Measurements from ENCODE around the gene LILRA1. TPM values are rescaled to one million over a fixed set of nuclear protein-coding genes. Genes with fewer than 3 reads are reported as not detected.
"Not testable (repeated sequence)": the region's sequence is repeated elsewhere in the genome, so short reads cannot be mapped to it uniquely, and the experiment has no call there.

The LILRA1 gene
- total RNA-seq, 2 experiments from 2014 or later: not detected

GRCh38 chr19:54558339-54558738 is 35.1 kb upstream of the LILRA1 start:
- no TSS peak for BruUV-seq (replicated peaks)
- no peak overlapping the region for H2AFZ ChIP-seq (ENCODE audit: low read length)
- DNase-seq (ENCODE audit: low spot score): no peak
- POLR2A ChIA-PET: interaction anchor here (0.7 kb wide), 1 partner anchor 35 kb away, joined by 4 read pairs; the partner anchor contains the start of gene LILRA1
- H4K20me1 ChIP-seq (ENCODE audit: insufficient read depth, low read length): no peaks in the 10 kb centered on the region
- no peak for TF ChIP-seq CTCF (conservative IDR thresholded peaks at IDR 0.05; ENCODE audit: low read length)
- no peak for TF ChIP-seq EZH2phosphoT487 (IDR thresholded peaks at IDR 0.05; ENCODE audit: borderline replicate concordance, low read depth, low read length)
- no peak overlapping the region for H3K27ac ChIP-seq (ENCODE audit: low read depth, low read length, poor library complexity, severe bottlenecking)
- no peaks in the 10 kb centered on the region for H3K4me1 ChIP-seq (ENCODE audit: insufficient read depth, low read length, poor library complexity, severe bottlenecking)
- H3K4me3 ChIP-seq (ENCODE audit: low read depth, low read length, poor library complexity, severe bottlenecking): no peak overlapping the region
- CTCF ChIA-PET (ENCODE audit: unreplicated experiment): no interaction called here
- no peaks in the 10 kb centered on the region for H3K9me2 ChIP-seq (ENCODE audit: insufficient read depth, low read length)
- intact Hi-C loops (cut with micrococcal nuclease; ENCODE audit: unreplicated experiment): no loop called here
- no peaks in the 10 kb centered on the region for H3K9me3 ChIP-seq (ENCODE audit: low read length)
- H3K36me3 ChIP-seq (ENCODE audit: insufficient read depth, low read length): no peaks in the 10 kb centered on the region
- no peaks in the 10 kb centered on the region for H3K79me2 ChIP-seq (ENCODE audit: insufficient read depth, low read depth, low read length)
- no peak overlapping the region for H3K4me2 ChIP-seq (ENCODE audit: low read length)

- TF ChIP-seq EZH2phosphoT487 (IDR thresholded peaks at IDR 0.05; ENCODE audit: borderline replicate concordance, low read depth, low read length) (no peak), CTCF (conservative IDR thresholded peaks at IDR 0.05; ENCODE audit: low read length) (no peak)
- Histone ChIP-seq H3K4me3 (ENCODE audit: low read depth, low read length, poor library complexity, severe bottlenecking) (no peak overlapping the region), H3K4me2 (ENCODE audit: low read length) (no peak overlapping the region), H3K36me3 (ENCODE audit: insufficient read depth, low read length) (no peaks in the 10 kb centered on the region), H3K79me2 (ENCODE audit: insufficient read depth, low read depth, low read length) (no peaks in the 10 kb centered on the region), H3K27ac (ENCODE audit: low read depth, low read length, poor library complexity, severe bottlenecking) (no peak overlapping the region), H3K9me2 (ENCODE audit: insufficient read depth, low read length) (no peaks in the 10 kb centered on the region), H2AFZ (ENCODE audit: low read length) (no peak overlapping the region), H3K9me3 (ENCODE audit: low read length) (no peaks in the 10 kb centered on the region), H3K4me1 (ENCODE audit: insufficient read depth, low read length, poor library complexity, severe bottlenecking) (no peaks in the 10 kb centered on the region), H4K20me1 (ENCODE audit: insufficient read depth, low read length) (no peaks in the 10 kb centered on the region)
- no TSS peak for BruUV-seq (replicated peaks)
- ChIA-PET CTCF (ENCODE audit: unreplicated experiment) (no interaction called here), POLR2A (no interaction called here)
- intact Hi-C loops (cut with micrococcal nuclease; ENCODE audit: unreplicated experiment): no loop called here
- DNase-seq (ENCODE audit: low spot score): no peak
Measured at GRCh38 chr19:54560881-54561385, 32.5 kb upstream of the LILRA1 start.

- Histone ChIP-seq H3K9me3 (ENCODE audit: low read length) (no peaks in the 10 kb centered on the region), H3K79me2 (ENCODE audit: insufficient read depth, low read depth, low read length) (no peaks in the 10 kb centered on the region), H3K36me3 (ENCODE audit: insufficient read depth, low read length) (no peaks in the 10 kb centered on the region), H4K20me1 (ENCODE audit: insufficient read depth, low read length) (no peaks in the 10 kb centered on the region), H3K27ac (ENCODE audit: low read depth, low read length, poor library complexity, severe bottlenecking) (no peak overlapping the region), H2AFZ (ENCODE audit: low read length) (no peak overlapping the region), H3K4me2 (ENCODE audit: low read length) (no peak overlapping the region), H3K9me2 (ENCODE audit: insufficient read depth, low read length) (no peaks in the 10 kb centered on the region), H3K4me1 (ENCODE audit: insufficient read depth, low read length, poor library complexity, severe bottlenecking) (no peaks in the 10 kb centered on the region), H3K4me3 (ENCODE audit: low read depth, low read length, poor library complexity, severe bottlenecking) (no peak overlapping the region)
- CTCF ChIA-PET (ENCODE audit: unreplicated experiment): no interaction called here
- no TSS peak for BruUV-seq (replicated peaks)
- POLR2A ChIA-PET: no interaction called here
- TF ChIP-seq EZH2phosphoT487 (IDR thresholded peaks at IDR 0.05; ENCODE audit: borderline replicate concordance, low read depth, low read length) (no peak), CTCF (conservative IDR thresholded peaks at IDR 0.05; ENCODE audit: low read length) (no peak)
- intact Hi-C loops (cut with micrococcal nuclease; ENCODE audit: unreplicated experiment): no loop called here
- DNase-seq (ENCODE audit: low spot score): no peak
Measured at GRCh38 chr19:54561840-54562239, 31.6 kb upstream of the LILRA1 start.

- H2AFZ ChIP-seq (ENCODE audit: low read length); DNase-seq (ENCODE audit: low spot score); H3K36me3 ChIP-seq (ENCODE audit: insufficient read depth, low read length); H3K27ac ChIP-seq (ENCODE audit: low read depth, low read length, poor library complexity, severe bottlenecking); H3K9me2 ChIP-seq (ENCODE audit: insufficient read depth, low read length); POLR2A ChIA-PET; H3K4me2 ChIP-seq (ENCODE audit: low read length); H3K4me3 ChIP-seq (ENCODE audit: low read depth, low read length, poor library complexity, severe bottlenecking); BruUV-seq (replicated peaks); H3K9me3 ChIP-seq (ENCODE audit: low read length); H3K4me1 ChIP-seq (ENCODE audit: insufficient read depth, low read length, poor library complexity, severe bottlenecking); intact Hi-C loops (cut with micrococcal nuclease; ENCODE audit: unreplicated experiment); CTCF ChIA-PET (ENCODE audit: unreplicated experiment); H4K20me1 ChIP-seq (ENCODE audit: insufficient read depth, low read length); H3K79me2 ChIP-seq (ENCODE audit: insufficient read depth, low read depth, low read length): not testable (repeated sequence)
Measured at GRCh38 chr19:54563206-54563605, 30.2 kb upstream of the LILRA1 start.

Data from OCI-LY7 (cell line).